HCT116 (cell line): ENCODE measurements around the gene NCAPG2. TPM values are rescaled to one million over a fixed set of nuclear protein-coding genes. Genes with fewer than 3 reads are reported as not detected.

Experiments used
- ATAC-seq: fragments of 200-7000 bp; cut with Tn5 transposase; 2 replicates; pipeline ENCODE4 v1.9.1; 2020; ENCODE audit warnings: mild to moderate bottlenecking, moderate library complexity
- BruUV-seq: library from RNA; stranded (reverse); fragments of 400-500 nt; replicated peaks from 2 replicates; lab custom pipeline; 2021; lab: Mats Ljungman, UMichigan
- CTCF ChIA-PET: fragments of 300-600 bp; sonication (Branson Sonifier 250); formaldehyde crosslinking; loops from one replicate; lab custom pipeline; 2021; ENCODE audit warnings: antibody characterized with exemption; lab: Charles Lee
- POLR2A ChIA-PET: fragments of 300-600, 350-600 bp; sonication (Branson Sonifier 250); formaldehyde crosslinking; loops from one replicate; lab custom pipeline; 2021; ENCODE audit warnings: antibody characterized with exemption; lab: Charles Lee
- RAD21 ChIA-PET, 2 experiments: fragments of 300-600 bp; sonication (Branson Sonifier 250); formaldehyde crosslinking; loops; one replicate each; lab custom pipeline; 2023; ENCODE audit warnings: low total read pairs in 2 of 2; ENCODE audit not compliant: uncharacterized antibody in 2 of 2, unreplicated experiment in 2 of 2, low non-redundant PET in 1 of 2; lab: Charles Lee
- DNase-seq: peaks from one replicate; pipeline ENCODE4 v3.0.0-alpha.2; 2010; ENCODE audit warnings: low read depth, low spot score
- H2AFZ ChIP-seq: fragments of 200-600 bp; shearing (Covaris generic), sonication (generic); 2 replicates; pipeline ENCODE4 v1.6.1; 2017; ENCODE audit warnings: low read depth, mixed run types, mixed read lengths, antibody characterized with exemption, low read length; ENCODE audit not compliant: poor library complexity, severe bottlenecking
- H3K27ac ChIP-seq: 2 replicates; pipeline ENCODE4 v1.5.1; 2012; ENCODE audit warnings: low read depth, low read length
- H3K27me3 ChIP-seq: fragments of 200-600 bp; sonication (generic); 2 replicates; pipeline ENCODE4 v1.6.1; 2016; ENCODE audit warnings: mixed run types, low read length, mixed read lengths; ENCODE audit not compliant: insufficient read depth
- H3K36me3 ChIP-seq, 2 experiments: fragments of 200-500 bp in 1 of 2; fragments of 200-600 bp in 1 of 2; sonication (Bioruptor generic) in 1 of 2; sonication (generic) in 1 of 2; 2 replicates each; pipeline versions ENCODE4 v1.5.1 to v1.6.1; 2014 to 2016; ENCODE audit warnings: low read length in 2 of 2, inconsistent platforms in 1 of 2, mixed read lengths in 1 of 2, mixed run types in 1 of 2; ENCODE audit not compliant: insufficient read depth in 2 of 2, control insufficient read depth in 1 of 2
- H3K4me1 ChIP-seq, 2 experiments: fragments of 200-600 bp in 1 of 2; sonication (generic) in 1 of 2; 2 replicates each; pipeline versions ENCODE4 v1.5.1 to v1.6.1; 2012 to 2017; ENCODE audit warnings: low read length in 2 of 2, inconsistent platforms in 1 of 2, mild to moderate bottlenecking in 1 of 2, mixed read lengths in 1 of 2, mixed run types in 1 of 2, moderate library complexity in 1 of 2; ENCODE audit not compliant: insufficient read depth in 2 of 2, control insufficient read depth in 1 of 2
- H3K4me2 ChIP-seq: fragments of 200-600 bp; sonication (generic); 2 replicates; pipeline ENCODE4 v1.6.1; 2017; ENCODE audit warnings: mixed run types, low read length, mixed read lengths
- H3K4me3 ChIP-seq, 2 experiments: fragments of 200-600 bp in 1 of 2; sonication (generic) in 1 of 2; replicated peaks in 1 of 2; 2 replicates each; pipeline ENCODE4 v1.5.1; 2011 to 2016; ENCODE audit warnings: low read length in 2 of 2, control low read depth in 1 of 2, low read depth in 1 of 2, mild to moderate bottlenecking in 1 of 2, mixed read lengths in 1 of 2, mixed run types in 1 of 2
- H3K79me2 ChIP-seq: fragments of 200-600 bp; sonication (generic); 2 replicates; pipeline ENCODE4 v1.6.1; 2017; ENCODE audit warnings: mild to moderate bottlenecking, mixed run types, low read length, moderate library complexity, mixed read lengths; ENCODE audit not compliant: insufficient read depth
- H3K9ac ChIP-seq: fragments of 200-600 bp; sonication (generic); 2 replicates; pipeline ENCODE4 v1.6.1; 2016; ENCODE audit warnings: low read length, mixed read lengths
- H3K9me2 ChIP-seq: fragments of 200-600 bp; sonication (generic), shearing (Covaris generic); 2 replicates; pipeline ENCODE4 v1.6.1; 2017; ENCODE audit warnings: mixed run types, mild to moderate bottlenecking, moderate library complexity; ENCODE audit not compliant: insufficient read depth
- H3K9me3 ChIP-seq, 2 experiments: fragments of 200-500 bp in 1 of 2; fragments of 200-600 bp in 1 of 2; sonication (Bioruptor generic) in 1 of 2; sonication (generic) in 1 of 2; 2 replicates each; pipeline ENCODE4 v1.6.1; 2014 to 2017; ENCODE audit warnings: low read length in 2 of 2, mixed read lengths in 2 of 2, inconsistent platforms in 1 of 2, low read depth in 1 of 2, mild to moderate bottlenecking in 1 of 2, mixed run types in 1 of 2, moderate library complexity in 1 of 2; ENCODE audit not compliant: control insufficient read depth in 1 of 2, insufficient read depth in 1 of 2
- H4K20me1 ChIP-seq: fragments of 200-600 bp; sonication (generic), shearing (Covaris generic); 2 replicates; pipeline ENCODE4 v1.6.1; 2017; ENCODE audit warnings: mixed run types, mild to moderate bottlenecking, moderate library complexity; ENCODE audit not compliant: insufficient read depth
- CBX3 ChIP-seq: IDR thresholded peaks from 2 replicates; pipeline ENCODE4 v1.6.1; 2012; ENCODE audit warnings: low read depth
- CEBPB ChIP-seq: IDR thresholded peaks from 2 replicates; pipeline ENCODE4 v1.6.1; 2012; ENCODE audit warnings: low read depth
- CTCF ChIP-seq, 3 experiments: fragments of 200-600 bp in 1 of 3; sonication (generic) in 1 of 3; IDR thresholded peaks in 2 of 3; conservative IDR thresholded peaks in 1 of 3; 2 replicates each; pipeline ENCODE4 v1.5.1; 2012 to 2017; ENCODE audit warnings: low read depth in 2 of 3, low read length in 2 of 3, antibody characterized with exemption in 1 of 3, borderline replicate concordance in 1 of 3, control low read depth in 1 of 3, mild to moderate bottlenecking in 1 of 3, mixed read lengths in 1 of 3, mixed run types in 1 of 3, moderate library complexity in 1 of 3; ENCODE audit not compliant: insufficient read depth in 1 of 3
- EGR1 ChIP-seq: IDR thresholded peaks from 2 replicates; pipeline ENCODE4 v1.6.1; 2012; ENCODE audit warnings: low read depth
- JUND ChIP-seq: IDR thresholded peaks from 2 replicates; pipeline ENCODE4 v1.6.1; 2012
- MAX ChIP-seq: IDR thresholded peaks from 2 replicates; pipeline ENCODE4 v1.6.1; 2012
- RAD21 ChIP-seq: IDR thresholded peaks from 2 replicates; pipeline ENCODE4 v1.6.1; 2012; ENCODE audit warnings: low read depth, mild to moderate bottlenecking
- SIN3A ChIP-seq: IDR thresholded peaks from 2 replicates; pipeline ENCODE4 v1.6.1; 2012; ENCODE audit warnings: low read depth
- SP1 ChIP-seq: IDR thresholded peaks from 2 replicates; pipeline ENCODE4 v1.6.1; 2012; ENCODE audit warnings: low read depth
- SRF ChIP-seq: IDR thresholded peaks from 2 replicates; pipeline ENCODE4 v1.6.1; 2012; ENCODE audit warnings: low read depth
- YY1 ChIP-seq: IDR thresholded peaks from 2 replicates; pipeline ENCODE4 v1.6.1; 2011; ENCODE audit warnings: low read length, low read depth, moderate library complexity, mild to moderate bottlenecking; ENCODE audit not compliant: insufficient replicate concordance; ENCODE audit errors: extremely low read depth
- ZNF274 ChIP-seq: fragments of 200-500 bp; sonication (Bioruptor generic); IDR thresholded peaks from 2 replicates; pipeline ENCODE4 v1.6.1; 2014; ENCODE audit warnings: mild to moderate bottlenecking, low read depth, low read length, inconsistent platforms
- intact Hi-C: fragments of 100-400 bp; cut with micrococcal nuclease; formaldehyde crosslinking; loops from 2 replicates; pipeline ENCODE4 v1.10.0; 2022
- total RNA-seq: library from RNA; stranded (reverse); gene quantifications from one replicate; pipeline ENCODE4 v1.2.1, GENCODE V29; 2021; ENCODE audit not compliant: unreplicated experiment
- TF ChIP-seq, protein P1 (sequence below): IDR thresholded peaks from 2 replicates; pipeline ENCODE4 v1.6.1; 2012; ENCODE audit warnings: low read depth
- TF ChIP-seq, protein P2 (sequence below): IDR thresholded peaks from 2 replicates; pipeline ENCODE4 v1.6.1; 2012

Gene NCAPG2
- total RNA-seq, 1 experiment from 2014 or later = 73.1 TPM

- no peaks in the 10 kb centered on the region for H4K20me1 ChIP-seq
- DNase-seq = no peak
- no peaks in the 10 kb centered on the region for H3K4me1 ChIP-seq
- no peak overlapping the region for H2AFZ ChIP-seq
- H3K36me3 ChIP-seq = peaks cover 14 to 19% of the 10 kb centered on the region in 2 experiments; a peak in 3 of 4 replicates
- no TSS peak for BruUV-seq
- H3K9me3 ChIP-seq = no peaks in the 10 kb centered on the region
- no peak overlapping the region for H3K4me3 ChIP-seq
- intact Hi-C loops = no loop called here
- no peak overlapping the region for H3K27ac ChIP-seq
- no peak for TF ChIP-seq SIN3A
- no peak for TF ChIP-seq JUND
- TF ChIP-seq CEBPB = no peak
- TF ChIP-seq YY1 = no peak
- TF ChIP-seq CTCF (IDR thresholded peaks at IDR 0.05 in 2 of 3, conservative IDR thresholded peaks at IDR 0.05 in 1 of 3; ENCODE audit: borderline replicate concordance in 1 of 3, insufficient read depth in 1 of 3, low read depth in 2 of 3, low read length in 2 of 3) = no peak
- no peak for TF ChIP-seq RAD21
- no peak for ATAC-seq
- ChIA-PET RAD21 (no interaction called here), CTCF (no interaction called here), POLR2A (no interaction called here)
- no peaks in the 10 kb centered on the region for H3K9me2 ChIP-seq
- no peak overlapping the region for H3K4me2 ChIP-seq
- H3K9ac ChIP-seq = no peak overlapping the region
- no peaks in the 10 kb centered on the region; the same call in 1 of the 2 replicates for H3K79me2 ChIP-seq
- no peaks in the 10 kb centered on the region for H3K27me3 ChIP-seq
Observed at GRCh38 chr7:158749396-158749795, 44.8 kb upstream of the NCAPG2 start.

GRCh38 chr7:158748335-158748734, 43.7 kb upstream of the NCAPG2 start:
- H3K27ac ChIP-seq = no peak overlapping the region
- no peak for DNase-seq
- no peak overlapping the region for H3K4me2 ChIP-seq
- no peak overlapping the region for H3K9ac ChIP-seq
- no peak overlapping the region for H3K4me3 ChIP-seq
- H3K4me1 ChIP-seq = no peaks in the 10 kb centered on the region
- H3K9me3 ChIP-seq = no peaks in the 10 kb centered on the region
- RAD21 ChIA-PET = no interaction called here
- no TSS peak for BruUV-seq
- H3K9me2 ChIP-seq = no peaks in the 10 kb centered on the region
- no peak overlapping the region for H2AFZ ChIP-seq
- CTCF ChIA-PET = no interaction called here
- peaks cover 18 to 22% of the 10 kb centered on the region in 2 experiments for H3K36me3 ChIP-seq
- POLR2A ChIA-PET = no interaction called here
- intact Hi-C loops = no loop called here
- no peaks in the 10 kb centered on the region for H4K20me1 ChIP-seq
- ATAC-seq = no peak
- H3K27me3 ChIP-seq = no peaks in the 10 kb centered on the region
- H3K79me2 ChIP-seq = no peaks in the 10 kb centered on the region; the same call in 1 of the 2 replicates
- no peak for TF ChIP-seq SIN3A
- TF ChIP-seq, protein P1, sequence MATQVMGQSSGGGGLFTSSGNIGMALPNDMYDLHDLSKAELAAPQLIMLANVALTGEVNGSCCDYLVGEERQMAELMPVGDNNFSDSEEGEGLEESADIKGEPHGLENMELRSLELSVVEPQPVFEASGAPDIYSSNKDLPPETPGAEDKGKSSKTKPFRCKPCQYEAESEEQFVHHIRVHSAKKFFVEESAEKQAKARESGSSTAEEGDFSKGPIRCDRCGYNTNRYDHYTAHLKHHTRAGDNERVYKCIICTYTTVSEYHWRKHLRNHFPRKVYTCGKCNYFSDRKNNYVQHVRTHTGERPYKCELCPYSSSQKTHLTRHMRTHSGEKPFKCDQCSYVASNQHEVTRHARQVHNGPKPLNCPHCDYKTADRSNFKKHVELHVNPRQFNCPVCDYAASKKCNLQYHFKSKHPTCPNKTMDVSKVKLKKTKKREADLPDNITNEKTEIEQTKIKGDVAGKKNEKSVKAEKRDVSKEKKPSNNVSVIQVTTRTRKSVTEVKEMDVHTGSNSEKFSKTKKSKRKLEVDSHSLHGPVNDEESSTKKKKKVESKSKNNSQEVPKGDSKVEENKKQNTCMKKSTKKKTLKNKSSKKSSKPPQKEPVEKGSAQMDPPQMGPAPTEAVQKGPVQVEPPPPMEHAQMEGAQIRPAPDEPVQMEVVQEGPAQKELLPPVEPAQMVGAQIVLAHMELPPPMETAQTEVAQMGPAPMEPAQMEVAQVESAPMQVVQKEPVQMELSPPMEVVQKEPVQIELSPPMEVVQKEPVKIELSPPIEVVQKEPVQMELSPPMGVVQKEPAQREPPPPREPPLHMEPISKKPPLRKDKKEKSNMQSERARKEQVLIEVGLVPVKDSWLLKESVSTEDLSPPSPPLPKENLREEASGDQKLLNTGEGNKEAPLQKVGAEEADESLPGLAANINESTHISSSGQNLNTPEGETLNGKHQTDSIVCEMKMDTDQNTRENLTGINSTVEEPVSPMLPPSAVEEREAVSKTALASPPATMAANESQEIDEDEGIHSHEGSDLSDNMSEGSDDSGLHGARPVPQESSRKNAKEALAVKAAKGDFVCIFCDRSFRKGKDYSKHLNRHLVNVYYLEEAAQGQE = no peak
- TF ChIP-seq MAX = no peak
- TF ChIP-seq EGR1 = no peak
- TF ChIP-seq SP1 = no peak
- no peak for TF ChIP-seq CBX3
- no peak for TF ChIP-seq ZNF274
- no peak for TF ChIP-seq SRF
- TF ChIP-seq YY1 = no peak
- TF ChIP-seq, protein P2, sequence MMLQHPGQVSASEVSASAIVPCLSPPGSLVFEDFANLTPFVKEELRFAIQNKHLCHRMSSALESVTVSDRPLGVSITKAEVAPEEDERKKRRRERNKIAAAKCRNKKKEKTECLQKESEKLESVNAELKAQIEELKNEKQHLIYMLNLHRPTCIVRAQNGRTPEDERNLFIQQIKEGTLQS = no peak
- no peak for TF ChIP-seq JUND
